Measurements from ENCODE around the gene REEP5.

GRCh38 chr5:112861638-112861985 is 60.4 kb downstream of the REEP5 start:
- TF ChIP-seq CTCF (IDR thresholded peaks at IDR 0.05) (no peak), POLR2AphosphoS5 (IDR thresholded peaks at IDR 0.05; ENCODE audit: insufficient read depth in 1 of 2, low read depth in 1 of 2) (no peak)

Data from vagina (tissue), 2 donors.